ENCODE measurements around the gene DYRK1A.

The DYRK1A gene

GRCh38 chr21:37425001-37425400, 58.4 kb downstream of the DYRK1A start:
- Histone ChIP-seq H3K36me3 (ENCODE audit: low read length) (peaks cover 58% of the 10 kb centered on the region), H3K27me3 (ENCODE audit: low read length) (no peaks in the 10 kb centered on the region), H4K20me1 (ENCODE audit: low read depth, low read length) (peaks cover 28% of the 10 kb centered on the region), H2AFZ (ENCODE audit: low read depth, low read length, severe bottlenecking) (no peak overlapping the region), H3K9ac (ENCODE audit: low read length) (no peak overlapping the region), H3K4me3 (ENCODE audit: insufficient read depth, low read length, poor library complexity, severe bottlenecking) (no peak overlapping the region), H3K4me2 (ENCODE audit: low read depth, low read length, poor library complexity, severe bottlenecking) (no peak overlapping the region), H3K27ac (ENCODE audit: low read depth, low read length) (no peak overlapping the region), H3K9me2 (replicated peaks; ENCODE audit: insufficient read depth, low read length) (no peaks in the 10 kb centered on the region), H3K9me3 (ENCODE audit: insufficient read depth, low read length) (no peaks in the 10 kb centered on the region), H3K79me2 (ENCODE audit: insufficient read depth, low read length) (peaks cover 97% of the 10 kb centered on the region), H3F3A (ENCODE audit: insufficient read depth) (no peaks in the 10 kb centered on the region)
- TF ChIP-seq, protein P1, sequence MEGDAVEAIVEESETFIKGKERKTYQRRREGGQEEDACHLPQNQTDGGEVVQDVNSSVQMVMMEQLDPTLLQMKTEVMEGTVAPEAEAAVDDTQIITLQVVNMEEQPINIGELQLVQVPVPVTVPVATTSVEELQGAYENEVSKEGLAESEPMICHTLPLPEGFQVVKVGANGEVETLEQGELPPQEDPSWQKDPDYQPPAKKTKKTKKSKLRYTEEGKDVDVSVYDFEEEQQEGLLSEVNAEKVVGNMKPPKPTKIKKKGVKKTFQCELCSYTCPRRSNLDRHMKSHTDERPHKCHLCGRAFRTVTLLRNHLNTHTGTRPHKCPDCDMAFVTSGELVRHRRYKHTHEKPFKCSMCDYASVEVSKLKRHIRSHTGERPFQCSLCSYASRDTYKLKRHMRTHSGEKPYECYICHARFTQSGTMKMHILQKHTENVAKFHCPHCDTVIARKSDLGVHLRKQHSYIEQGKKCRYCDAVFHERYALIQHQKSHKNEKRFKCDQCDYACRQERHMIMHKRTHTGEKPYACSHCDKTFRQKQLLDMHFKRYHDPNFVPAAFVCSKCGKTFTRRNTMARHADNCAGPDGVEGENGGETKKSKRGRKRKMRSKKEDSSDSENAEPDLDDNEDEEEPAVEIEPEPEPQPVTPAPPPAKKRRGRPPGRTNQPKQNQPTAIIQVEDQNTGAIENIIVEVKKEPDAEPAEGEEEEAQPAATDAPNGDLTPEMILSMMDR (IDR thresholded peaks at IDR 0.05; ENCODE audit: insufficient read depth, low read length, poor library complexity, severe bottlenecking) = no peak
- TF ChIP-seq EZH2phosphoT487 (conservative IDR thresholded peaks at IDR 0.05; ENCODE audit: low read length) = no peak

GRCh38 chr21:37425684-37426083, 59.1 kb downstream of the DYRK1A start:
- no peak overlapping the region for H2AFZ ChIP-seq (ENCODE audit: low read depth, low read length, severe bottlenecking)
- peaks cover 60% of the 10 kb centered on the region for H3K36me3 ChIP-seq (ENCODE audit: low read length)
- no peaks in the 10 kb centered on the region for H3F3A ChIP-seq (ENCODE audit: insufficient read depth)
- no peaks in the 10 kb centered on the region for H3K27me3 ChIP-seq (ENCODE audit: low read length)
- H3K9me3 ChIP-seq (ENCODE audit: insufficient read depth, low read length) = no peaks in the 10 kb centered on the region
- peaks cover 97% of the 10 kb centered on the region for H3K79me2 ChIP-seq (ENCODE audit: insufficient read depth, low read length)
- no peak for TF ChIP-seq EZH2phosphoT487 (conservative IDR thresholded peaks at IDR 0.05; ENCODE audit: low read length)
- TF ChIP-seq, protein P1 (IDR thresholded peaks at IDR 0.05; ENCODE audit: insufficient read depth, low read length, poor library complexity, severe bottlenecking) = no peak
- no peaks in the 10 kb centered on the region for H3K9me2 ChIP-seq (replicated peaks; ENCODE audit: insufficient read depth, low read length)
- no peak overlapping the region for H3K4me3 ChIP-seq (ENCODE audit: insufficient read depth, low read length, poor library complexity, severe bottlenecking)
- peaks cover 22% of the 10 kb centered on the region for H4K20me1 ChIP-seq (ENCODE audit: low read depth, low read length)
- no peak overlapping the region for H3K27ac ChIP-seq (ENCODE audit: low read depth, low read length)
- H3K4me2 ChIP-seq (ENCODE audit: low read depth, low read length, poor library complexity, severe bottlenecking) = no peak overlapping the region
- H3K9ac ChIP-seq (ENCODE audit: low read length) = no peak overlapping the region

DNA sequence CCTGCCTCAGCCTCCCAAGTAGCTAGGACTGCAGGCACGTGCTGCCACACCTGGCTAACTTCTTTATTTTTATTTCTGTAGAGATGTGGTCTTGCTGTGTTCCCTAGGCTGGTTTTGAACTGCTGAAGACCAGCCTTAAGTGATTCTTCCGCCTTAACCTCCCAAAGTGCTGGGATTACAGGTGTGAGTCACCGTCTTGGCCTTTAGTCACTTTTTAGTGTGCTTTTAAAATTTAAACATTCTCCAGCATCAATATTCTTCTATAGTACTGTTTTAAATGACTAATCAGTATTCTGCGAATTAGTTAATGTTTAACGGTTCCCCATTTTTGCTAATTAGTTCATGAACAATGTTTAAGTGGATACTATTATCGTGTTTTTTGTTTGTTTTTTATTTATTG, 60.6 kb downstream of the DYRK1A start:
- Histone ChIP-seq H3K9me2 (replicated peaks; ENCODE audit: insufficient read depth, low read length) (no peaks in the 10 kb centered on the region), H4K20me1 (ENCODE audit: low read depth, low read length) (peaks cover 10% of the 10 kb centered on the region; the same call in 1 of the 2 replicates), H3K4me2 (ENCODE audit: low read depth, low read length, poor library complexity, severe bottlenecking) (no peak overlapping the region), H3K4me3 (ENCODE audit: insufficient read depth, low read length, poor library complexity, severe bottlenecking) (no peak overlapping the region), H3K9me3 (ENCODE audit: insufficient read depth, low read length) (no peaks in the 10 kb centered on the region), H3K27ac (ENCODE audit: low read depth, low read length) (no peak overlapping the region), H3K9ac (ENCODE audit: low read length) (no peak overlapping the region), H3K27me3 (ENCODE audit: low read length) (no peaks in the 10 kb centered on the region), H3K36me3 (ENCODE audit: low read length) (peaks cover 53% of the 10 kb centered on the region), H3K79me2 (ENCODE audit: insufficient read depth, low read length) (peaks cover 97% of the 10 kb centered on the region), H2AFZ (ENCODE audit: low read depth, low read length, severe bottlenecking) (no peak overlapping the region), H3F3A (ENCODE audit: insufficient read depth) (no peaks in the 10 kb centered on the region; the same call in 1 of the 2 replicates)
- TF ChIP-seq, protein P1 (IDR thresholded peaks at IDR 0.05; ENCODE audit: insufficient read depth, low read length, poor library complexity, severe bottlenecking) = no peak
- TF ChIP-seq EZH2phosphoT487 (conservative IDR thresholded peaks at IDR 0.05; ENCODE audit: low read length) = no peak
